ENCODE measurements around the gene SLCO2A1. TPM values are rescaled to one million over a fixed set of nuclear protein-coding genes. Genes with fewer than 3 reads are reported as not detected.

SLCO2A1 gene
- total RNA-seq, 1 donor = not detected

GRCh38 chr3:133953297-133953696 lies 76.4 kb downstream of the SLCO2A1 start:
- Histone ChIP-seq H3K27me3 (ENCODE audit: insufficient read depth, low read length) (no peaks in the 10 kb centered on the region), H3K4me3 (ENCODE audit: low read length) (no peak overlapping the region), H3K4me1 (ENCODE audit: insufficient read depth, low read length) (no peaks in the 10 kb centered on the region), H3K9me3 (ENCODE audit: low read depth, low read length) (no peaks in the 10 kb centered on the region)

GRCh38 chr3:133949438-133949837 lies 80.3 kb downstream of the SLCO2A1 start:
- no peaks in the 10 kb centered on the region for H3K9me3 ChIP-seq (ENCODE audit: low read depth, low read length)
- no peaks in the 10 kb centered on the region for H3K27me3 ChIP-seq (ENCODE audit: insufficient read depth, low read length)
- H3K4me1 ChIP-seq (ENCODE audit: insufficient read depth, low read length) = no peaks in the 10 kb centered on the region
- H3K4me3 ChIP-seq (ENCODE audit: low read length) = no peak overlapping the region

GRCh38 chr3:133948996-133949395 lies 80.7 kb downstream of the SLCO2A1 start:
- Histone ChIP-seq H3K27me3 (ENCODE audit: insufficient read depth, low read length) (no peaks in the 10 kb centered on the region), H3K9me3 (ENCODE audit: low read depth, low read length) (no peaks in the 10 kb centered on the region), H3K4me3 (ENCODE audit: low read length) (no peak overlapping the region), H3K4me1 (ENCODE audit: insufficient read depth, low read length) (no peaks in the 10 kb centered on the region)

DNA sequence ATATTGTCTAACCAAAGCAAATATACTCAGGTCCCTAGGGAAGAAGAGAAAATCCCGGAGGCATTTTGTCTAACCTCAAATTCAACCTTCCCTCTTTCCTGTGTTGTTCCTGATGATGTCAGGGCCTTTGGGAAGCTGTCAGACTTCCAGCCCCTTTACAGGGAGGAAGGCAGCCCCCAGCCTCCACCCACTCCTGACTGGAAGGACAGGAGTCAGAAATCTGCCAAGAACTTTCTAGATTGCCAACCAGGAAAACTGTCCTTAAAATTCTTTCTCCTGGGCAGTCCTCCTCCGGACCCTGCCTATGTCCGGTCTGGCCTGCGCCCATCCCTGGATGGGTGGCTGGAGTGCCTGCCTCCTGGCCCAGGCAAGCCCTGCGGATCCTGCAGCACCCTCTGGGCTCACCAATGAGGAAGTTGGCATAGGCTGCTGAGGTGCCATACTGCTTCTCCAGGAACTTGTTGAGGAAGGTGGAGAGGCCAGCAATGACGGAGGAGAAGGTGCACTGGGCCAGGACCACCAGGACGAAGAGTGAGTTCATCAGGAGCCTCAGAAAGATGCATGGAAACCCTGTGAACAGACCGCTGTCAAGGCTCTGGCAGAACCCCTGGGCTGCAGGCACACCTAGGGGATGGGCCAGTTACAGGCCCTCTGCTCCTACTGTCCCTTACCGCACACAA lies 81.5 kb downstream of the SLCO2A1 start:
- Histone ChIP-seq H3K27me3 (ENCODE audit: insufficient read depth, low read length) (no peaks in the 10 kb centered on the region), H3K4me1 (ENCODE audit: insufficient read depth, low read length) (no peaks in the 10 kb centered on the region), H3K4me3 (ENCODE audit: low read length) (no peak overlapping the region), H3K9me3 (ENCODE audit: low read depth, low read length) (no peaks in the 10 kb centered on the region)

GRCh38 chr3:133945381-133946095 lies 84.2 kb downstream of the SLCO2A1 start:
- Histone ChIP-seq H3K9me3 (ENCODE audit: low read depth, low read length) (no peaks in the 10 kb centered on the region), H3K4me1 (ENCODE audit: insufficient read depth, low read length) (peaks cover 6% of the 10 kb centered on the region), H3K27me3 (ENCODE audit: insufficient read depth, low read length) (no peaks in the 10 kb centered on the region), H3K4me3 (ENCODE audit: low read length) (no peak overlapping the region)

- Histone ChIP-seq H3K9me3 (ENCODE audit: low read depth, low read length) (no peaks in the 10 kb centered on the region), H3K4me3 (ENCODE audit: low read length) (no peak overlapping the region), H3K27me3 (ENCODE audit: insufficient read depth, low read length) (no peaks in the 10 kb centered on the region), H3K4me1 (ENCODE audit: insufficient read depth, low read length) (peaks cover 6% of the 10 kb centered on the region)
These were observed 84.9 kb downstream of the SLCO2A1 start for GRCh38 chr3:133944641-133945380.

DNA sequence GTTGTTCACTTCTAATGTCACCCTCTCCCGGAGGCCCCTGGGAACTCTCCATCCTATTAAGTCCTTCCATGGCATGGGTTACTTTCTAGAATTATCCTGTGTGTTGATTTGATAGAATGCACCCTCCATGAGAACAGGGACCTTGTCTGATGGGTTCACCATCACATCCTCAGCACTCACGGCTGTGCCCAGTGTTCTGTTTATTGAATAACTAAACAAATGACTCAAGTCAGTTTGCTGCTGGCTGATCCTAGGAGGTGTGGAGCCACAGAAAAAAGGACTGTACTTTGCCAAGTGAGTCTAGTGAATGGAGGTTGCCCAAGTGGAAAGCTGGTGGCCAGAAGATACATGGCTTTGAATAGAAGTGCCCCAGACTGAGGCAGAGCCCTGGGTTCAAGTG lies 85.5 kb downstream of the SLCO2A1 start:
- Histone ChIP-seq H3K4me3 (ENCODE audit: low read length) (no peak overlapping the region), H3K27me3 (ENCODE audit: insufficient read depth, low read length) (no peaks in the 10 kb centered on the region), H3K4me1 (ENCODE audit: insufficient read depth, low read length) (peaks cover 6% of the 10 kb centered on the region), H3K9me3 (ENCODE audit: low read depth, low read length) (no peaks in the 10 kb centered on the region)

GRCh38 chr3:133943639-133944141 lies 86.0 kb downstream of the SLCO2A1 start:
- no peaks in the 10 kb centered on the region for H3K27me3 ChIP-seq (ENCODE audit: insufficient read depth, low read length)
- no peaks in the 10 kb centered on the region for H3K9me3 ChIP-seq (ENCODE audit: low read depth, low read length)
- H3K4me1 ChIP-seq (ENCODE audit: insufficient read depth, low read length) = peaks cover 6% of the 10 kb centered on the region
- H3K4me3 ChIP-seq (ENCODE audit: low read length) = no peak overlapping the region

- H3K9me3 ChIP-seq (ENCODE audit: low read depth, low read length) = no peaks in the 10 kb centered on the region
These were observed 86.6 kb downstream of the SLCO2A1 start for GRCh38 chr3:133943031-133943535.

GRCh38 chr3:133941415-133941821 lies 88.3 kb downstream of the SLCO2A1 start:
- Histone ChIP-seq H3K9me3 (ENCODE audit: low read depth, low read length) (no peaks in the 10 kb centered on the region), H3K27me3 (ENCODE audit: insufficient read depth, low read length) (no peaks in the 10 kb centered on the region), H3K4me1 (ENCODE audit: insufficient read depth, low read length) (peaks cover 6% of the 10 kb centered on the region), H3K4me3 (ENCODE audit: low read length) (no peak overlapping the region)

More at GRCh38 chr3:133943031-133943535, 86.6 kb downstream of the SLCO2A1 start:
- H3K4me3 ChIP-seq (ENCODE audit: low read length) = no peak overlapping the region
- H3K27me3 ChIP-seq (ENCODE audit: insufficient read depth, low read length) = no peaks in the 10 kb centered on the region
- H3K4me1 ChIP-seq (ENCODE audit: insufficient read depth, low read length) = peaks cover 6% of the 10 kb centered on the region

GRCh38 chr3:133940536-133940935 lies 89.2 kb downstream of the SLCO2A1 start:
- no peak overlapping the region for H3K4me3 ChIP-seq (ENCODE audit: low read length)
- no peaks in the 10 kb centered on the region for H3K27me3 ChIP-seq (ENCODE audit: insufficient read depth, low read length)
- H3K4me1 ChIP-seq (ENCODE audit: insufficient read depth, low read length) = peaks cover 6% of the 10 kb centered on the region
- H3K9me3 ChIP-seq (ENCODE audit: low read depth, low read length) = no peaks in the 10 kb centered on the region

- Histone ChIP-seq H3K4me3 (ENCODE audit: low read length) (no peak overlapping the region), H3K27me3 (ENCODE audit: insufficient read depth, low read length) (no peaks in the 10 kb centered on the region)
These were observed 90.3 kb downstream of the SLCO2A1 start for GRCh38 chr3:133939463-133939835.

GRCh38 chr3:133938770-133939462 lies 90.8 kb downstream of the SLCO2A1 start:
- no peaks in the 10 kb centered on the region for H3K27me3 ChIP-seq (ENCODE audit: insufficient read depth, low read length)
- no peaks in the 10 kb centered on the region for H3K9me3 ChIP-seq (ENCODE audit: low read depth, low read length)
- H3K4me1 ChIP-seq (ENCODE audit: insufficient read depth, low read length) = peaks cover 6% of the 10 kb centered on the region
- no peak overlapping the region for H3K4me3 ChIP-seq (ENCODE audit: low read length)

More at GRCh38 chr3:133939463-133939835, 90.3 kb downstream of the SLCO2A1 start:
- Histone ChIP-seq H3K9me3 (ENCODE audit: low read depth, low read length) (no peaks in the 10 kb centered on the region), H3K4me1 (ENCODE audit: insufficient read depth, low read length) (peaks cover 6% of the 10 kb centered on the region)

DNA sequence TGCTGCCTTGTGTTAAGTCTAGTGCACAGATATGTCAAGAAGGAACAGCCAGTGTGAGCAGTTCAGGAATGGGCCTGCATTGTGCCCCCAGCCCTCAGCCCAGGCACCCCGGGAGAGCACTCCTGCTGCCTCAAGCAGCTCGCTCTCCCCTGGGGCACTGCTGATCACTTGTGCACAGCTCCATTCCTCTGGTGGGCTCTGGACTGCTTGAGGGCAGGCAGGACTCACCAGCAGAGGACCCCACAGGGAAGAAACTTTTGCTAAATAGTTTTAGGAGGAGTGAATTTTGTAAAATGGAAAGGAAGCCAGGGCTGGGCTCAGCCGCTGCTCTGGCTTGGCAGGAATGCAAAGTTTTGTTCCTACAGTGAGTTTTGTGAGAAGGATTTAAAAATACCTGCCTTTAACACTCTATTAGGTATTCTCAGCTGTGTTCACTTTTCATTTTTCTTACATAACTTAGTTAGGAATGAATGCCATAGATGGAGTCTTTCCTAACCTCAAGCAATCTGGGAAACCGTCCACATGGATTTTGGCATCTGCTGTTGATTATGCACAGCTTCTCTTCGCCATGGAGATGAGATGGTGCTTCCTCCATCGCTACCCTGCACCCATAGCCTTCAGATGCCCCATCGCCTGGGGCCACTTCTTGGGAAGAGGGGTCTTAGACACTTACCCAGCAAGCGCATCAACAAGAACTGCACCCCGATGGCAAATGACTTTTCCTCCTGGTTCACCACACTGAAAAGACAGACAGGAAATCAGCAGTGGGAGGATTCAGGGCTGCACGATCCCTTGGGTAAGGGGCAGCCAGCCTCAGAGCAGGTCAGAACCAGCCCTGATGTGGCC lies 91.7 kb downstream of the SLCO2A1 start:
- Histone ChIP-seq H3K9me3 (ENCODE audit: low read depth, low read length) (no peaks in the 10 kb centered on the region), H3K27me3 (ENCODE audit: insufficient read depth, low read length) (no peaks in the 10 kb centered on the region), H3K4me1 (ENCODE audit: insufficient read depth, low read length) (peaks cover 6% of the 10 kb centered on the region), H3K4me3 (ENCODE audit: low read length) (no peak overlapping the region)
